Progenitor cell of endocrine pancreas (in vitro differentiated cells): ENCODE measurements around the gene EBF4. TPM values are rescaled to one million over a fixed set of nuclear protein-coding genes. Genes with fewer than 3 reads are reported as not detected.

ENCODE experiments used
- DNase-seq: peaks from one replicate; pipeline ENCODE4 v3.0.0; 2021; ENCODE audit warnings: low spot score; ENCODE audit not compliant: unreplicated experiment
- H3K27ac Mint-ChIP-seq: 2 replicates; pipeline ENCODE4 v1.8.0; 2021; ENCODE audit warnings: mild to moderate bottlenecking, moderate library complexity, mixed read lengths
- H3K27me3 Mint-ChIP-seq: 2 replicates; pipeline ENCODE4 v1.8.0; 2021; ENCODE audit warnings: mixed read lengths
- H3K36me3 Mint-ChIP-seq: 2 replicates; pipeline ENCODE4 v1.8.0; 2022; ENCODE audit warnings: mixed read lengths; ENCODE audit not compliant: insufficient read depth
- H3K4me1 Mint-ChIP-seq: 2 replicates; pipeline ENCODE4 v1.8.0; 2021; ENCODE audit warnings: low read depth, mixed read lengths
- H3K4me3 Mint-ChIP-seq: 2 replicates; pipeline ENCODE4 v1.8.0; 2021; ENCODE audit warnings: low read depth, mild to moderate bottlenecking, moderate library complexity, mixed read lengths
- H3K9me3 Mint-ChIP-seq: 2 replicates; pipeline ENCODE4 v1.8.0; 2021; ENCODE audit warnings: low read depth, mixed read lengths
- CTCF ChIP-seq: fragments of 200-600 bp; sonication (generic); IDR thresholded peaks from one replicate; pipeline ENCODE4 v1.5.0; 2021; ENCODE audit warnings: antibody characterized with exemption, mild to moderate bottlenecking; ENCODE audit not compliant: unreplicated experiment
- total RNA-seq: library from RNA; stranded (reverse); gene quantifications from 2 replicates; pipeline ENCODE4 v1.2.1, GENCODE V29; 2021

Gene EBF4
- total RNA-seq, 1 donor from 2014 or later = 63.8 TPM

DNA sequence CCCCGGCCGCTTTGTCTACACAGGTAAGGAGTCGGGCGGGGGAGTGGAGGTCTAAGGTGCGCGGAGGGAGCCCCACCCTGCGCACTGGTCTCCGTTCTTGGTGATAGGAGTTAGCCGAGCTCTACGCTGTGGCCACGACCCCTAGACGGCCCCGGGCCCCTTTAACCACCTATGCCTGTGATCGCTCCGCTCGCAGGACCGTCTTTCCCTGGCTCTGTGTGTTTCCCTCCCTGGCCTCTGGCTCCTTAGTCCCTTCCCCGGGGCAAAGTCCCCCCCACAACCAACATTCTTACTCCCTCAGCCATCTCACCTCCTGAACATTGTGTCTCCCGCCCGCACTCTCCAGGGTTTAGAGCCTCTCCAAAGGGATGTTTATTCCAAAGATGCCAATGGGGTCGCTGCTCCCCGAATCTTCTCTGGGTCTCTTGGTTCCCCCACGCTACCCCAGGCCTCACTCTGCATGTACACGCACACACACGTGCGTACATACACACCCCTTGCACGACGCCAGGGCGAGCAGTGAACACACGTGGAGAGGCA lies 57.4 kb downstream of the EBF4 start:
- peaks cover 82% of the 10 kb centered on the region for H3K27me3 Mint-ChIP-seq
- no peak for DNase-seq
- peak overlapping the region; percentile 3 for H3K4me3 Mint-ChIP-seq

DNA sequence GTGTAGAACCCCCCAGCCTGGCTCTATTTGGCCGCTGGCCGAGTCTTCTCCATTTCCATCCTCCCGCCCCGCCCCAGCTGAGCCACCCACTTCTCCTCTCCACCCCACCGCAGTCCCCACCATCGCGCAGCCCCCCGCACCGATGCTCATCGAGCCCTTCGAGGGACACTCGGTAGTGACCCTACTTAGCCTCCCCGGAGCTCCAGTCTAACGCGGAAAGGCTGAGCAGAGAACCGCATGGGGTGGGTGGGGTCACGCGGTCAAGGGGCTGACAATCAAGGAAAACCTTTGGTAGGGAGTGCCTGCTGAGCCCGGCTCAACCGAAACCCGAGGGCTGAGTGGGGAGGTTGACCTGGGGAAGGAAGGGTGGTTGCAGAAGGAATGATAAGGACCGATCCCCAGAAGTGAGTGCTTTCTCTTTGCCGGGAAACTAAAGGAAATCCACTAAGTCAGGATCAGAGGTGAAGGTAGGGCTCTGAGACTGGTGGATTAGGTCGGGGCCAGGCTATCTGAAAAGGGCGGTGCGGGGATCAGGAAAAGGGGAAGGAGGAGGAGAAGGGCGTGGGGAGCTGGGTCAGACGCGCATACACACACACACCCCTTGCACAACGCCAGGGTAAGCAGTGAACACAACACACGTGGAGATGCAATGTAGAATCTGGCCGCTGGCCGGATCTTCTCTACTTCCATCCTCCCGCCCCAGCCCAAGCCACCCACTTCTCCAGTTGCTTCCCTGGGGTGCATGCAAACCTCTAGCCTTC lies 58.1 kb downstream of the EBF4 start:
- DNase-seq = no peak
- peaks cover 13% of the 10 kb centered on the region for H3K4me1 Mint-ChIP-seq
- peaks cover 80% of the 10 kb centered on the region for H3K27me3 Mint-ChIP-seq
- H3K9me3 Mint-ChIP-seq = no peaks in the 10 kb centered on the region
- H3K36me3 Mint-ChIP-seq = no peaks in the 10 kb centered on the region
- TF ChIP-seq CTCF = no peak
- peak overlapping the region; percentile 53 for H3K4me3 Mint-ChIP-seq
- H3K27ac Mint-ChIP-seq = peak overlapping the region; percentile 39

More for the DNA sequence above, 57.4 kb downstream of the EBF4 start:
- Mint-ChIP-seq H3K9me3 (no peaks in the 10 kb centered on the region), H3K4me1 (peaks cover 13% of the 10 kb centered on the region), H3K36me3 (no peaks in the 10 kb centered on the region), H3K27ac (peak overlapping the region; percentile 39)
- no peak for TF ChIP-seq CTCF

- no peak for TF ChIP-seq CTCF
- Mint-ChIP-seq H3K27me3 (peaks cover 80% of the 10 kb centered on the region), H3K27ac (no peak overlapping the region), H3K36me3 (peaks cover 2% of the 10 kb centered on the region), H3K4me3 (peak overlapping the region; percentile 44), H3K9me3 (no peaks in the 10 kb centered on the region), H3K4me1 (peaks cover 13% of the 10 kb centered on the region)
- DNase-seq = no peak
These were observed 58.8 kb downstream of the EBF4 start for GRCh38 chr20:2751347-2751877.

DNA sequence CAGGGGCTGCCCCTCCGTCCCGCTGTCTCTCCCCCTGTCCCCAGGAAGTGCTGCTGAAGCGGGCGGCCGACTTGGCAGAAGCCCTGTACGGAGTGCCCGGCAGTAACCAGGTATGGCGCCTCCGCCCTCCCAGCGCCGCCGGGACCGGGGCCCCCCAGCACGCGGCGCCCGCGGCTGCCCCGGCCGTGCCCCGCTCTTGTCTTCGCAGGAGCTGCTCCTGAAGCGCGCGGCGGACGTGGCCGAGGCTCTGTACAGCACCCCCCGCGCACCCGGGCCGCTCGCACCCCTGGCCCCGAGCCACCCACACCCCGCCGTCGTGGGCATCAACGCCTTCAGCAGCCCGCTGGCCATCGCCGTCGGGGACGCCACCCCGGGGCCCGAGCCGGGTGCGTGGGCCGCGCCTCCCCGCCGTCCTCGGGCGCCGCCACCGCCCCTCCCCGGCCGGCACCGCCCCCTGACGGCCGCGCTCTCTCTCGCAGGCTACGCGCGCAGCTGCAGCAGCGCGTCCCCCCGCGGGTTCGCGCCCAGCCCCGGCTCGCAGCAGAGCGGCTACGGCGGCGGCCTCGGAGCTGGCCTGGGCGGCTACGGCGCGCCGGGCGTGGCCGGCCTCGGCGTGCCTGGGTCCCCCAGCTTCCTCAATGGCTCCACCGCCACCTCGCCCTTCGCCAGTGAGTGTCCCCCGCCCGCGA lies 59.4 kb downstream of the EBF4 start:
- H3K27ac Mint-ChIP-seq = no peak overlapping the region
- no peak for DNase-seq
- H3K27me3 Mint-ChIP-seq = peaks cover 74% of the 10 kb centered on the region
- no peak overlapping the region for H3K4me3 Mint-ChIP-seq
- H3K36me3 Mint-ChIP-seq = peaks cover 2% of the 10 kb centered on the region
- TF ChIP-seq CTCF = no peak
- H3K4me1 Mint-ChIP-seq = peaks cover 13% of the 10 kb centered on the region
- H3K9me3 Mint-ChIP-seq = no peaks in the 10 kb centered on the region

DNA sequence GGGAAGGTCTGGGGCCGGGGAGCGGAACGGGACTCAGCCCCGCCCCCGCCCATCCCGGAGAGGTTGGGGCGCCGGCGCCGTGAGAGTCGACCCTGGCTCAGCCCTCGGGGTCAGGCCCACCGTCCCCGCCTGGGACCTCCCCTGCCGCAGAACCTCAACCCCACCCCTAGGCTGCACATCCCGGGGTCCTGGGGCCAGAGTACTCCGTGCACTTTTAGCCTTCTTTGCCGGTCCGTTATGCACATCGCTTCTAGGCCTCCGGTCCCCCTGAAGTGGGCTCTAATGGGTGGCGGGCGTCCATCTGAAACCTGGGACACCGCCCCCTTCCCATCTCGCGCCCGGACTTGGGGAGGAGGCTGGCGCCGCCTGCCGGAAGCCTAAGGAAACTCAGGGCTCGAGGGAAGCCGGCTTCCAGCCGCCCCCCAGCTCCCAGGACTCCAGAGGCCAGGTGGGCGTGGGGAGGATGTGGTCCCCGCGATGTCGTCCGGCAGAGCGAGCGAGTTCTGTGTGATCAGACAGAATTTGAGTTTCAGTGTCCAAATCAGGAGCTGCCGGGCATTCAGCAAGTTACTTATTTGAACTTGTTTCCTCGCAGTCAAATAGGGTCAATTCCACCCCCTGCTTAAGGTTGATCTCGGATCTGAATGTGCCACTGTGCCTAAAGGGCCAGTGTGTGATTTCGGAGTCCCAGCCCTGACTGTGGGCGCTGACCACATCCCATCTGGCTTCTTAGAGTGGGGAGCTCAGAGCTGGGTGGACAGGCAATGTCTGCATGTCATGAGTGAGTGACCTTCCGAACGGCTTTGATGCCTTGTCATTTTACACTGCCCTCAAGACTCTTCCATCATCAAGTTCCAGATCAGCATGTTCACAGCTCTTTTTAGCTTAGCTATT lies 60.2 kb downstream of the EBF4 start:
- peak; percentile 72 for TF ChIP-seq CTCF
- no peak for DNase-seq
- Mint-ChIP-seq H3K4me1 (peaks cover 13% of the 10 kb centered on the region), H3K36me3 (peaks cover 2% of the 10 kb centered on the region), H3K4me3 (peak overlapping the region; percentile 70), H3K27ac (no peak overlapping the region), H3K27me3 (peaks cover 67% of the 10 kb centered on the region), H3K9me3 (no peaks in the 10 kb centered on the region)
